Prostate gland (tissue), 2 donors: Measurements from ENCODE around the gene NGB. TPM values are rescaled to one million over a fixed set of nuclear protein-coding genes. Genes with fewer than 3 reads are reported as not detected.

Experiments
- DNase-seq: peaks from one replicate; pipeline ENCODE4 v3.0.0-alpha.2; 2019; ENCODE audit warnings: low spot score
- H3K27ac ChIP-seq, 2 donors: fragments of 200-600 bp; sonication (generic); 2 replicates each; pipeline ENCODE4 v1.5.1; 2017 to 2019
- H3K27me3 ChIP-seq: fragments of 200-600 bp; sonication (generic); replicated peaks from 2 replicates; pipeline ENCODE4 v1.5.1; 2019; ENCODE audit not compliant: insufficient read depth
- H3K36me3 ChIP-seq, 2 donors: fragments of 200-600 bp; sonication (generic); 1 replicate in 1 of 2; 2 replicates in 1 of 2; pipeline versions ENCODE4 v1.5.1 to v1.8.1; 2017 to 2019
- H3K4me1 ChIP-seq: fragments of 200-600 bp; sonication (generic); replicated peaks from 2 replicates; pipeline ENCODE4 v1.5.1; 2019
- H3K4me3 ChIP-seq, 2 donors: fragments of 200-600 bp; sonication (generic); 2 replicates each; pipeline ENCODE4 v1.5.1; 2017 to 2019
- H3K9me3 ChIP-seq: fragments of 200-600 bp; sonication (generic); 2 replicates; pipeline ENCODE4 v1.5.1; 2017
- CTCF ChIP-seq, 4 experiments: fragments of 200-600 bp in 2 of 4; fragments of 450-650 bp in 2 of 4; sonication (generic) in 2 of 4; IDR thresholded peaks; 1 replicate in 3 of 4; 2 replicates in 1 of 4; pipeline ENCODE4 v1.5.1; 2016 to 2019; ENCODE audit warnings: antibody characterized with exemption in 4 of 4, mild to moderate bottlenecking in 2 of 4, moderate library complexity in 2 of 4
- POLR2A ChIP-seq: fragments of 450-650 bp; IDR thresholded peaks from one replicate; pipeline ENCODE4 v1.6.1; 2016; ENCODE audit warnings: antibody characterized with exemption, mild to moderate bottlenecking
- POLR2AphosphoS5 ChIP-seq: sonication (generic); formaldehyde crosslinking; IDR thresholded peaks from one replicate; pipeline ENCODE4 v1.6.1; 2017; ENCODE audit warnings: antibody characterized with exemption
- WGBS: methylation state at CpG from one replicate; pipeline ENCODE4 v1.1.5; 2018; 5-methylcytosine and 5-hydroxymethylcytosine counted together
- intact Hi-C: fragments of 100-400 bp; cut with DNase I; formaldehyde crosslinking; loops from one replicate; pipeline ENCODE4 v1.14.2; 2022
- total RNA-seq, 2 donors: library from RNA; depleted of rRNA; stranded (reverse); fragments of >200 nt; gene quantifications; one replicate each; pipeline ENCODE4 v1.1.0, GENCODE V29; 2016

Gene NGB
- total RNA-seq, 2 donors from 2014 or later: 0.91 TPM; not detected in 1

GRCh38 chr14:77278461-77279230, 7.6 kb upstream of the NGB start:
- intact Hi-C loops: no loop called here
- DNase-seq: no peak
- no peak overlapping the region for H3K4me3 ChIP-seq
- H3K36me3 ChIP-seq: peaks cover 0 to under 1% of the 10 kb centered on the region in 2 donors
- H3K27ac ChIP-seq: no peak overlapping the region
- TF ChIP-seq POLR2A (no peak), CTCF (IDR thresholded peaks at IDR 0.05) (no peak), POLR2AphosphoS5 (no peak)
- H3K27me3 ChIP-seq: no peaks in the 10 kb centered on the region
- no peaks in the 10 kb centered on the region for H3K4me1 ChIP-seq
- no peaks in the 10 kb centered on the region for H3K9me3 ChIP-seq
- WGBS: 91% methylated on average over 14 of the region's 14 CpGs

- intact Hi-C loops: no loop called here
- WGBS: 82% methylated on average over 12 of the region's 12 CpGs
Measured at GRCh38 chr14:77276959-77277358, 6.0 kb upstream of the NGB start.

GRCh38 chr14:77276295-77276935, 5.4 kb upstream of the NGB start:
- H3K27ac ChIP-seq: no peak overlapping the region
- H3K36me3 ChIP-seq: no peaks in the 10 kb centered on the region
- no peaks in the 10 kb centered on the region for H3K9me3 ChIP-seq
- TF ChIP-seq POLR2AphosphoS5: no peak
- TF ChIP-seq POLR2A: no peak
- TF ChIP-seq CTCF (IDR thresholded peaks at IDR 0.05): no peak
- no peaks in the 10 kb centered on the region for H3K4me1 ChIP-seq
- no peak for DNase-seq
- 87% methylated on average over 15 of the region's 15 CpGs for WGBS
- no peak overlapping the region for H3K4me3 ChIP-seq
- intact Hi-C loops: no loop called here
- H3K27me3 ChIP-seq: peaks cover 4% of the 10 kb centered on the region

More at GRCh38 chr14:77276959-77277358, 6.0 kb upstream of the NGB start:
- Histone ChIP-seq H3K4me1 (no peaks in the 10 kb centered on the region), H3K9me3 (no peaks in the 10 kb centered on the region), H3K4me3 (no peak overlapping the region), H3K27me3 (peaks cover 2% of the 10 kb centered on the region), H3K36me3 (no peaks in the 10 kb centered on the region), H3K27ac (no peak overlapping the region)
- TF ChIP-seq POLR2A (no peak), POLR2AphosphoS5 (no peak), CTCF (IDR thresholded peaks at IDR 0.05) (no peak)
- DNase-seq: no peak

- intact Hi-C loops: no loop called here
- no peaks in the 10 kb centered on the region for H3K4me1 ChIP-seq
- no peak overlapping the region for H3K27ac ChIP-seq
- no peak for DNase-seq
- WGBS: 63% methylated on average over 8 of the region's 8 CpGs
- TF ChIP-seq POLR2A: no peak
- no peak for TF ChIP-seq CTCF (IDR thresholded peaks at IDR 0.05)
- no peak for TF ChIP-seq POLR2AphosphoS5
- H3K9me3 ChIP-seq: no peaks in the 10 kb centered on the region
- H3K36me3 ChIP-seq: no peaks in the 10 kb centered on the region
- no peak overlapping the region for H3K4me3 ChIP-seq
- H3K27me3 ChIP-seq: peaks cover 11% of the 10 kb centered on the region
Measured at GRCh38 chr14:77275601-77276017, 4.6 kb upstream of the NGB start.
